Measurements from ENCODE around the gene CNGA2.

Gene CNGA2

DNA sequence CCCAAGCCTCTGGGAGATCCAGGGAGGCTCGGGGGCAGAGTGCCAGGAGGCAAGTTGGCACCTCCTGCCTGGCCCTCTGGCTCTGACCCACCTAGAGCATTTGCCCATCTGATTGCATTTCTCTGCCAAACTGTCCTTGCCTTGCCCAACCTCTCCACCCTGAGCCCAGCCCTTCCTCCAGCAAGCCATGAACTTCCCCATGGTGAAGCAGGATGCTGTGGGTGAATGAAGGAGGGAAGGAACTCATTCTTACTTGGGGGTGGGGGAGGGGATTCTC lies 9.3 kb upstream of the CNGA2 start:
- DNase-seq (ENCODE audit: low spot score): no peak
- TF ChIP-seq CTCF (IDR thresholded peaks at IDR 0.05; ENCODE audit: extremely low read depth, missing control alignments): no peak

DNA sequence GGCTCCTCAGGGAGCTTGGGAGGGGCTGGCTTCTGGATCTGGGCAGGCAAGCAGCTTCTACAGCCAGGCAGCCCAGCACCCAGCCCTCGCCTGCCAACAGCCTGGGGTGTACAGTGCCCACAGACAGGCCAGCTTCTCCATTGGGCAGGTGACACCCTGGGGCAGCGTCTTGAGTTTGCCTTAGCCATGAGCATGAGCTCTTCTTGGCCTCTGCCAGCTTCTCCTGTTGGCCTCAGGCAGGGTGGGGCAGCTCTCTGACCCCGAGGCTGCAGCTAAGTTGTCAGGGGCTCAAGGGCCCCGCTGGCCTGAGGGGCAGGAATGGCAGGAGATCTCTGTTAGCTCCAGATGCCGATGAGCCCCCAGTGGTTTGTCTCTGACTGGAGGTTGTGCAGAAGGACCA lies 7.8 kb upstream of the CNGA2 start:
- no peak for DNase-seq (ENCODE audit: low spot score)
- no peak for TF ChIP-seq CTCF (IDR thresholded peaks at IDR 0.05; ENCODE audit: extremely low read depth, missing control alignments)

DNA sequence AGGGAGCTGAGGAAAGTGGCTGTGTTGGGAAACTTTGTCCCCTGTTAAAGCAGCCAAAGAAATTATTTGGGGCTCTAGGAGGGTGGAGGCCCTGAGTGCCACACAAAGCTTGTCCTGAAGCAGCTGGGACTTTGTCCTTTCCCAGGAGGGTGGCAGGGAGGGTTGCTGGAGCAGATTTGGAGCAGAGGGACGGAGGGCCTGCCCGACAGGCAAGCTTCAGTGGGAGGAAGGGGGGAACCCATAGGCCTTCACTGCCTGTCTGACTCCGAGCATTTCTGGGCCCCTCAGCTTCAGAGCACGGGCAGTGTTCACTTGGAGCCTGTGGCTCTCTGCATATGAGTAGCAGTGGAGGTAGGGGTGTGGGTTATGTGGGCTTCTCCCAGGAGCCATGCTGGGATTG lies 7.2 kb upstream of the CNGA2 start:
- TF ChIP-seq CTCF (IDR thresholded peaks at IDR 0.05; ENCODE audit: extremely low read depth, missing control alignments): no peak
- no peak for DNase-seq (ENCODE audit: low spot score)

- TF ChIP-seq CTCF (IDR thresholded peaks at IDR 0.05; ENCODE audit: extremely low read depth, missing control alignments): no peak
- DNase-seq (ENCODE audit: low spot score): no peak
Measured at GRCh38 chrX:151729056-151729725, 5.4 kb upstream of the CNGA2 start.

GRCh38 chrX:151735219-151735618 lies 673 bp downstream of the CNGA2 start:
- DNase-seq (ENCODE audit: low spot score): no peak
- TF ChIP-seq CTCF (IDR thresholded peaks at IDR 0.05; ENCODE audit: extremely low read depth, missing control alignments): no peak

DNA sequence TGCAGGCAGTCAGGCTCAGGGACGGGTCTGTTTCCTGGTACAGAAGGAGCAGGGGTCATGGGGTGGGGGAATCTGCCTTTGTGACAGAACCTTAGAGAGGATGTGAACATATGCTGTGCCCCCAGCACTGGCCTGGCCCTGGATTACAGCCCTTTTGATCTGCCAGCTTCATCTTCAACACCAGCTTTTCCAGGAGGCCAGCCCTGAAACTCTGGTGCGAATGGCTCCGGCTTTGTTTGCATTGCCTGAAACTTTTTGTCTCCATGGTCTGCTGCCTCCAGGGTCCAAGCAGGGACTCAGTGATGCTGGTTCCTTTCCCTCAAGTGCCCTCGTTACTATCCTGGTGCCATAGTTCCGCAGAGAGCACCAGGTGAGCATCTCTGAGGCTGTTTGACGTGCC lies 2.1 kb downstream of the CNGA2 start:
- DNase-seq (ENCODE audit: low spot score): no peak

DNA sequence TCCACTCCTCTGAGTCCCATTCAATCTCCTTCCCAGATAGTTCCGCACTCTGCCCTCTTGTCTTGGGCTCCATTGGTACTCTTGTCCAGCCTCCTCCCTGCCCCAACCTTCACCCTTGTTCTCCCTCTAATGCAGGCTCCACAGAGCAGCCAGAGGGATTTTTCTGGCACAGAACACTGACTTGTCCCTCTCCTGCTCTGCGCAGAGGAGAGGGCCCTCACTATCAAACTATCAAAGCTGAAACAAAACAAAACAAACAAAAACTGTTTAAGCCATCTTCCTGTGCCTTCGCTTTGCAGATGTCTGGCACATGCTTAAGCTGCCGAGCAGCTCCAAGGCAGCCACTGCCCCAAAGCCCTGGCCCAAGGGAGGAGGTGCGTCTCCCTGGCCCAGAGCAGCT lies 2.9 kb downstream of the CNGA2 start:
- no peak for TF ChIP-seq CTCF (IDR thresholded peaks at IDR 0.05; ENCODE audit: extremely low read depth, missing control alignments)
- DNase-seq (ENCODE audit: low spot score): no peak

More for the DNA sequence above, 2.1 kb downstream of the CNGA2 start:
- no peak for TF ChIP-seq CTCF (IDR thresholded peaks at IDR 0.05; ENCODE audit: extremely low read depth, missing control alignments)

All from GM20000 (cell line).